Measurements from ENCODE around the gene MGAM2. TPM values are rescaled to one million over a fixed set of nuclear protein-coding genes. Genes with fewer than 3 reads are reported as not detected.

MGAM2 gene
- total RNA-seq, 1 donor from 2014 or later = not detected

- no peak for DNase-seq
- Histone ChIP-seq H3K27me3 (ENCODE audit: low read depth) (no peaks in the 10 kb centered on the region), H3K27ac (replicated peaks) (no peak overlapping the region), H3K9me3 (replicated peaks) (no peaks in the 10 kb centered on the region), H3K4me1 (no peaks in the 10 kb centered on the region), H3K4me3 (no peak overlapping the region), H3K36me3 (no peaks in the 10 kb centered on the region)
- TF ChIP-seq CTCF (IDR thresholded peaks at IDR 0.05; ENCODE audit: borderline replicate concordance) = no peak
- intact Hi-C loops (cut with micrococcal nuclease) = no loop called here
Measured at GRCh38 chr7:142142702-142143101, 31.2 kb downstream of the MGAM2 start.

DNA sequence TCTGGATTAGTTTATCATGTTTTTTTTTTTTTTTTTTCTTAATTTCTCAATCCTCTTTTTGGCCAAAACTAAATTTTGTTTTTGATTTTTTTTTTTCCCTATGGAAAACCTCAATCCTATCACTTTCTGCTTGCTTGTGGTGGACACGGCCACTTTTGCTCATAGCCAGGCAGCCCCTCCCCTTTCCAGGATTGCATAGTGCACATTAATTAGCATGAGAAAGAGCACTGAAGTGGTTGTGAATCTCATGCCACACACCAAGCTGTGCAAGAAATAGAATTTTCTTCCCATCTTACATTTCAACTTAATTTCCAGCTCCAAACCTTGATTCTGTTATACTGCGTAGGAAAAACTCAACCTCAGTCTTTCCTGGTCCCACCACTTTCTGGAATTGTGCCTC, 34.6 kb downstream of the MGAM2 start:
- no peaks in the 10 kb centered on the region for H3K27me3 ChIP-seq (ENCODE audit: low read depth)
- no peaks in the 10 kb centered on the region for H3K9me3 ChIP-seq (replicated peaks)

GRCh38 chr7:142150356-142150755, 38.8 kb downstream of the MGAM2 start:
- intact Hi-C loops (cut with micrococcal nuclease) = no loop called here
- Histone ChIP-seq H3K4me1 (no peaks in the 10 kb centered on the region), H3K27ac (replicated peaks) (no peak overlapping the region), H3K9me3 (replicated peaks) (no peaks in the 10 kb centered on the region), H3K27me3 (ENCODE audit: low read depth) (no peaks in the 10 kb centered on the region), H3K4me3 (no peak overlapping the region), H3K36me3 (no peaks in the 10 kb centered on the region)
- DNase-seq = no peak
- TF ChIP-seq CTCF (IDR thresholded peaks at IDR 0.05; ENCODE audit: borderline replicate concordance) = no peak

More for the DNA sequence above, 34.6 kb downstream of the MGAM2 start:
- Histone ChIP-seq H3K4me1 (no peaks in the 10 kb centered on the region), H3K27ac (replicated peaks) (no peak overlapping the region), H3K36me3 (no peaks in the 10 kb centered on the region), H3K4me3 (no peak overlapping the region)
- intact Hi-C loops (cut with micrococcal nuclease) = no loop called here
- no peak for TF ChIP-seq CTCF (IDR thresholded peaks at IDR 0.05; ENCODE audit: borderline replicate concordance)
- DNase-seq = no peak

- no peaks in the 10 kb centered on the region for H3K4me1 ChIP-seq
- no peaks in the 10 kb centered on the region for H3K36me3 ChIP-seq
- no peak overlapping the region for H3K4me3 ChIP-seq
- no peaks in the 10 kb centered on the region for H3K9me3 ChIP-seq (replicated peaks)
- H3K27ac ChIP-seq (replicated peaks) = no peak overlapping the region
- intact Hi-C loops (cut with micrococcal nuclease) = no loop called here
- no peak for TF ChIP-seq CTCF (IDR thresholded peaks at IDR 0.05; ENCODE audit: borderline replicate concordance)
- no peaks in the 10 kb centered on the region for H3K27me3 ChIP-seq (ENCODE audit: low read depth)
- no peak for DNase-seq
Measured at GRCh38 chr7:142150869-142151268, 39.4 kb downstream of the MGAM2 start.

DNA sequence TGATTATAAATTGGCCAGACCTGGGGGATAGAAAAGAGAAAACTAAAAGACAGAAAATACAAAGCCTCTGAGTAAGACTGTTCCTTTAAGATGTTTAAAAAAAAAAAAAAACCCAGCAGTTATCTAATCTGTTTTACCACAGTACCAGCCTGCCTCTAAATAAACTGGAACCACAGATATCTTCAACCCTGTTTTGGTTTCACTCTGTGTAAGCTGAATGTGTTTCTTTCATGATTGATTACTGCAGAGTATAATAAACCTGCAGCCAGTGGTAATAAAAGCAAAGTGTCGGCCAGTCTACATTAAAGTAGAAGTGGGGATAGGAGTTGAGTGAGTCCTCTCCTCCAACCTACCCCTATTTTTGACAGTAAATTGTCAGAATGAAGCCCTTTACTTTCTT, 40.6 kb downstream of the MGAM2 start:
- TF ChIP-seq CTCF (IDR thresholded peaks at IDR 0.05; ENCODE audit: borderline replicate concordance) = no peak
- H3K27ac ChIP-seq (replicated peaks) = no peak overlapping the region
- no peaks in the 10 kb centered on the region for H3K9me3 ChIP-seq (replicated peaks)
- intact Hi-C loops (cut with micrococcal nuclease) = no loop called here
- no peak for DNase-seq
- H3K4me1 ChIP-seq = no peaks in the 10 kb centered on the region
- no peaks in the 10 kb centered on the region for H3K27me3 ChIP-seq (ENCODE audit: low read depth)
- no peak overlapping the region for H3K4me3 ChIP-seq
- H3K36me3 ChIP-seq = no peaks in the 10 kb centered on the region

DNA sequence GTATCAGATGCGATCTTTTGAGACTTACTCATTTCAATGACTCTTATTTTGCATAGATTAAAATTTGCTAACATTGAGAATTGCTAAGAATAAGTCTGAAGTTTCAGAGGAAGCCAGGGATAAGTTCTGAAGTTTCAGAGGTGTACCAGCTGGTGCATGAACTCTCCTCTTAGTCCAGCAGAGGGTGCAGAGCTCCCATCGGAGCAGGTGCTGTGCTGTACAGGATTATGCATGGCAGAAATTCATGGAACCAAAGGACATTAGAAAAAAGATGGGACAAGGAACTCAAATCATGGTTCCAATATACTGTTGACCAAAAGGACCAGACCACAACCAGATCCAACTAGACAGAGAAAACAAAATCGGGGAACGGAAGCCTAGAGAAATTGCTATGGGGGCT, 41.9 kb downstream of the MGAM2 start:
- intact Hi-C loops (cut with micrococcal nuclease) = no loop called here
- no peak for DNase-seq
- Histone ChIP-seq H3K9me3 (replicated peaks) (no peaks in the 10 kb centered on the region), H3K36me3 (no peaks in the 10 kb centered on the region), H3K27ac (replicated peaks) (no peak overlapping the region), H3K4me3 (no peak overlapping the region), H3K27me3 (ENCODE audit: low read depth) (no peaks in the 10 kb centered on the region), H3K4me1 (no peaks in the 10 kb centered on the region)
- no peak for TF ChIP-seq CTCF (IDR thresholded peaks at IDR 0.05; ENCODE audit: borderline replicate concordance)

All from left ventricle myocardium inferior (tissue), 1 donor.